SK-MEL-5 (cell line): ENCODE data around the gene AQR. TPM values are rescaled to one million over a fixed set of nuclear protein-coding genes. Genes with fewer than 3 reads are reported as not detected.
"Not testable (repeated sequence)": the region's sequence is repeated elsewhere in the genome, so short reads cannot be mapped to it uniquely, and the experiment has no call there.

Source experiments
- DNase-seq: peaks from one replicate; pipeline ENCODE4 v3.0.0-alpha.2; 2016; ENCODE audit warnings: low read depth, low spot score
- in situ Hi-C: cut with HindIII; loops from 2 replicates; pipeline ENCODE4 v1.10.0; 2016; ENCODE audit warnings: low sequenced_read_pairs, high pct_unique_total_duplicates, low pct_unique_long_range_greater_than_20kb
- total RNA-seq: library from RNA; depleted of rRNA; stranded (reverse); fragments of >200 nt; shearing (Covaris generic); gene quantifications from 2 replicates; pipeline ENCODE4 v1.2.3, GENCODE V29; 2014; rRNA removed

The AQR gene
- total RNA-seq, 1 experiment from 2014 or later: 20.9 TPM

DNA sequence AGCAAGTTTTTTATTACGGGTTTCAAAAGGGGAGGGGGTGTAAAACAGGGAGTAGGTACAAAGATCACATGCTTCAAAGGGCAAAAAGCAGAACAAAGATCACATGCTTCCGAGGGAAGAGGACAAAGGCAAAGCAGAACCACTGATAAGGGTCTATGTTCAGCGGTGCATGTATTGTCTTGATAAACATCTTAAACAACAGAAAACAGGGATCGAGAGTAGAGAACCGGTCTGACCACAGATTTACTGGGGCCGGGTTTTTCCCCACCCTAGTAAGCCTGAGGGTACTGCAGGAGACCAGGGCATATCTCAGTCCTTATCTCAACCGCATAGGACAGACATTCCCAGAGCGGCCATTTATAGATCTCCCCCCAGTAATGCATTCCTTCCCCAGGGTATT lies 162.3 kb downstream of the AQR start:
- in situ Hi-C loops, DNase-seq: not testable (repeated sequence)

DNA sequence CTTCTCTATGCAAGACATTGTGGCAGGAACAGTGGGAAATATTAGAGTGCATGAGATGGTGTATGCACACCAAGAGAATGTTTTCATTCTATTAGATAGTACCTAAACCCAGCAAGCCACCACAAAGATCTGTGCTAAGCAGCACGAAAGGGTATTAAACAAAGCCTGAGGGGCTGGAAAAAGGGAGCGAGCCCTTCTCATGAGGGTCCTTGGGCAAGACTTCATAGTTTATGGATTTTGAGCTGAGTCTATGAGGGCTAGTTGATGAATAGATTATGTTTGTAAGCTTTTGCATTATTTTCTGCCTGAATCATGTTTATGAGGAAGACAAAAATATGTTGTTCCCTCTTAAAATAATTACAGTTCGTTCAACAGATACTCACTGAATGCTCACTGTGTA lies 164.8 kb downstream of the AQR start:
- in situ Hi-C loops: no loop called here

DNA sequence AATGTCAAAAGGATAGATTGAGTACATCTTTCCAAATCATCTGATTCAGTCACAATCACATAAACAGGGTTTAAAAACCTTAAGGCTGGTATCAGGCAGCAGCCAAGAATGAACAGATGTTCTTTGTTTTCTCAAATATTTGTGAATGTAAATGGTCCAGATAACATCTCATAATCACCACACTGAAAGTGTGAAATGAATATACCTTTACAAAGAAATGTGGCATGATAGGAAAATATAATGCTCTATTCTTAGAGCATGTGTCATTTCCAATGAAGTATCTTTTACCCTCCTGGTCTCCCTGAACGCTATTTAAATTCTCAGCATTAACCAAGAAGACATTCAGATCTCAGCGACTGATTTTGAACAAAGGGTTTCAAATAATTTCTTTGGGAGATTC lies 165.4 kb downstream of the AQR start:
- DNase-seq: peak; percentile 54
- in situ Hi-C loops: no loop called here

More for the DNA sequence above, 164.8 kb downstream of the AQR start:
- no peak for DNase-seq

DNA sequence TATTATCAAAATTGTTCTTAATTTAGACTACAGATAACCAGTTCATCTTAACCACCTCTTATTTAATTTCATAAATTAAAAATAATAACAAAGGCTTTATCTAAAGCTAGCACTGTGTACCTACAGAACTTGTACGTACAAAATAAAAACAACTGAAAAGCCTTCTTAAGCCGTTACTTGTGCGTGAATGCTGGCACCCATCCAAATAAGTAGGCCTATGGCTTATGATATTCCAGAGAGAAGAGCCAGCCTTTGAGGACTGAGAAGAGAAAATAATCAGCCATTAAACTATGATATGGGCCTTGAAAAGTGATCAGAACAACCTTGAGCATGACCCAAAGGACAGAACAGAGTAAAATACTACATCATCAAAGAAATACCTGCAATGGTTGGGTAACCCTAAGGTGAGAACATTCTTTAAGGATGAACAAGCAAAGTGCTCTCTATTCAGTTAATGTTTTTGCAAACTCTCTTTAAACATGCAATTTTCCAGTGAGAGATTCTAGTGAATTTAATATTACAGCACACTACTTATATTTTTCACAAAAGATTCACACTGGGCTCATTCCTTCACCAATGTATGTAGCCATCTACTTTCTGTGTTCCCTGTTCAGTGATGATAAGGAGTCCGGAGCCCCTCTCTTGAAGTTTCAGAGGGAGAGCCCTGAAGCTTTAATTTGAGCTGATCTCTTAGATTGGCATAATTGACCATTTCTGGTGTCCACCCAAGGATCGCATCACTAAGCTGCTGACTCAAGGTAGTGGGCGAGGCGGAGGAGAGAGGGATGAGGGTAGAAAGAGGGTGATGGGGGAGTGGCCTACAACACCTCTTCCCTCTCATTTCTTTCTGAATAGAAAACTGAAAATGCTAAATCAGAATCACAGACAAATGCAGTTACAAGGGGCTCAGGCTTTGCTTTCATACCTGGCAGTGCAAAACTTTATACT lies 166.5 kb downstream of the AQR start:
- in situ Hi-C loops: no loop called here
- no peak for DNase-seq

DNA sequence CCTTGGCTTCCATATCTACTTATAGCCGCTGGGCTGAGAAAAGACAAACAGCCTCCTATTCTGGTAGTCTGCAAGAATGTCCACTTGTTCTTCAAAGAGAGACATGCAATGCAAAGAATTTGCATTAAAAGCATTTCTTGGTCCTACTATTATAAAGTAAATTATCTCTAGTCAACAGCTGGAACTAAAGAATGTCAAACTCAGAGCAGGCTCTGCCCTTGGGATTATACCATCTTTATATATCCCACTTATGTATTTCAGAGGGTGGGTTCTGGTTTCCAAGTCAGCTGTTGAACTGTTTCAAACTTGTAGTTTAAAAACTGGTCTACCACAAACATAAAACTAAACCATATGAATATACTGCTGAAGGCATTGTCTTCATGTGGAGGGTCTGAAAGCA lies 167.2 kb downstream of the AQR start:
- in situ Hi-C loops: no loop called here
- no peak for DNase-seq

Other genes with a start within 250 kb of the AQR start
- not detected in 2 replicates for gene GJD2, start 214.7 kb downstream of the AQR start, total RNA-seq
- not detected in 2 replicates for gene ACTC1, start 174.2 kb downstream of the AQR start, total RNA-seq
- gene ZNF770, start 18.5 kb upstream of the AQR start, total RNA-seq: 28.7 and 30.2 TPM in 2 replicates
- not detected in 2 replicates for gene NANOGP8, start 115.6 kb upstream of the AQR start, total RNA-seq